Esophagus muscularis mucosa (tissue), 4 donors: ENCODE data around the gene RAD51C. TPM values are rescaled to one million over a fixed set of nuclear protein-coding genes. Genes with fewer than 3 reads are reported as not detected.

Source experiments
- DNase-seq: peaks from one replicate; pipeline ENCODE4 v3.0.0-alpha.2; 2017; ENCODE audit errors: extremely low spot score
- H3K27ac ChIP-seq, 4 donors: fragments of 200-600 bp; sonication (generic); replicated peaks in 1 of 4; 1 replicate in 3 of 4; 2 replicates in 1 of 4; pipeline ENCODE4 v1.5.1; 2016 to 2019; ENCODE audit warnings: mild to moderate bottlenecking in 1 of 4
- H3K27me3 ChIP-seq, 4 donors: fragments of 200-600 bp; sonication (generic); one replicate each; pipeline versions ENCODE4 v1.5.1 to v1.6.0; 2016 to 2019
- H3K36me3 ChIP-seq, 4 donors: fragments of 200-600 bp; sonication (generic); one replicate each; pipeline ENCODE4 v1.5.1; 2016 to 2019
- H3K4me1 ChIP-seq, 4 donors: fragments of 200-600 bp; sonication (generic); one replicate each; pipeline ENCODE4 v1.5.1; 2016 to 2019
- H3K4me3 ChIP-seq, 4 donors: fragments of 200-600 bp; sonication (generic); 1 replicate in 2 of 4; 2 replicates in 2 of 4; pipeline ENCODE4 v1.5.1; 2016 to 2019; ENCODE audit warnings: mild to moderate bottlenecking in 4 of 4, moderate library complexity in 1 of 4
- H3K9me3 ChIP-seq, 4 donors: fragments of 200-600 bp; sonication (generic); 1 replicate in 3 of 4; 2 replicates in 1 of 4; pipeline ENCODE4 v1.5.1; 2016 to 2019
- CTCF ChIP-seq, 3 experiments: fragments of 200-600 bp in 2 of 3; fragments of 450-650 bp in 1 of 3; sonication (generic) in 2 of 3; IDR thresholded peaks; one replicate each; pipeline ENCODE4 v1.5.1; 2017 to 2019; ENCODE audit warnings: antibody characterized with exemption in 3 of 3, mild to moderate bottlenecking in 2 of 3, moderate library complexity in 1 of 3
- EP300 ChIP-seq: sonication (generic); formaldehyde crosslinking; IDR thresholded peaks from one replicate; pipeline ENCODE4 v1.6.1; 2017; ENCODE audit warnings: antibody characterized with exemption
- POLR2A ChIP-seq: fragments of 450-650 bp; IDR thresholded peaks from one replicate; pipeline ENCODE4 v1.6.1; 2017; ENCODE audit warnings: antibody characterized with exemption, moderate library complexity, mild to moderate bottlenecking, low read depth
- POLR2AphosphoS5 ChIP-seq, 2 donors: sonication (generic); formaldehyde crosslinking; IDR thresholded peaks; one replicate each; pipeline ENCODE4 v1.6.1; 2017; ENCODE audit warnings: antibody characterized with exemption in 2 of 2
- WGBS: methylation state at CpG from one replicate; pipeline ENCODE4 v1.1.5; 2018; 5-methylcytosine and 5-hydroxymethylcytosine counted together
- intact Hi-C: fragments of 100-400 bp; cut with DNase I; formaldehyde crosslinking; loops from one replicate; pipeline ENCODE4 v1.15.1; 2023
- total RNA-seq, 4 donors: library from RNA; depleted of rRNA; stranded (reverse); fragments of >200 nt; gene quantifications; one replicate each; pipeline versions ENCODE4 v1.1.0 to v1.2.1, GENCODE V29; 2016

RAD51C gene
- total RNA-seq, 4 donors from 2014 or later: 20.1 to 27.0 (median 21.4) TPM

GRCh38 chr17:58694826-58695225, 2.4 kb downstream of the RAD51C start:
- H3K4me3 ChIP-seq: no peak overlapping the region
- 94% methylated on average over 1 of the region's 1 CpG for WGBS
- peaks cover 13 to 22% (median 15%) of the 10 kb centered on the region in 4 donors for H3K4me1 ChIP-seq
- no peak overlapping the region for H3K27ac ChIP-seq
- no peak for TF ChIP-seq POLR2A
- TF ChIP-seq EP300: no peak
- TF ChIP-seq POLR2AphosphoS5 (IDR thresholded peaks at IDR 0.05): no peak
- TF ChIP-seq CTCF (IDR thresholded peaks at IDR 0.05): no peak
- intact Hi-C loops: loop anchor here (10.0 kb wide), 1 partner anchor 110 kb away; no protein-coding TSS in a partner anchor
- H3K9me3 ChIP-seq: no peaks in the 10 kb centered on the region
- no peak for DNase-seq
- H3K36me3 ChIP-seq: peaks cover 3 to 38% (median 18%) of the 10 kb centered on the region in 4 donors
- no peaks in the 10 kb centered on the region for H3K27me3 ChIP-seq

DNA sequence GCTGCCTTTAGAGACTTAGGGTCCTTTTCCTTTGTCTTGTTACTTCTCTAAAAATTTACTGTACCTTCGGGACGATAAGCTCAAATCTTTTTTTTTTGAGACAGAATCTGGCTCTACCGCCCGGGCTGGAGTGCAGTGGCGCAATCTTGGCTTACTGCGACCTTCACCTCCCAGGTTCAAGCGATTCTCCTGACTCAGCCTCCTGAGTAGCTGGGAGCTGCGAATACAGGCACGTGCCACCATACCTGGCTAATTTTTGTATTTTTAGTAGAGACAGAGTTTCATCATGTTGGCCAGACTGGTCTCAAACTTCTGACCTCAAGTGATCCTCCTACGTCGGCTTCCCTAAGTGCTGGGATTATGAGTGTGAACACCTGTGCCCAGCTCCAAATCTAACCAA, 7.4 kb downstream of the RAD51C start:
- Histone ChIP-seq H3K9me3 (no peaks in the 10 kb centered on the region), H3K27me3 (no peaks in the 10 kb centered on the region), H3K36me3 (peaks cover 10 to 86% (median 56%) of the 10 kb centered on the region in 4 donors), H3K4me3 (no peak overlapping the region), H3K27ac (no peak overlapping the region), H3K4me1 (peaks cover 0 to 2% (median 0%) of the 10 kb centered on the region in 4 donors)
- intact Hi-C loops: loop anchor here (10.0 kb wide), 1 partner anchor 115 kb away; no protein-coding TSS in a partner anchor
- TF ChIP-seq EP300: no peak
- WGBS: 96% methylated on average over 11 of the region's 11 CpGs
- no peak for DNase-seq

DNA sequence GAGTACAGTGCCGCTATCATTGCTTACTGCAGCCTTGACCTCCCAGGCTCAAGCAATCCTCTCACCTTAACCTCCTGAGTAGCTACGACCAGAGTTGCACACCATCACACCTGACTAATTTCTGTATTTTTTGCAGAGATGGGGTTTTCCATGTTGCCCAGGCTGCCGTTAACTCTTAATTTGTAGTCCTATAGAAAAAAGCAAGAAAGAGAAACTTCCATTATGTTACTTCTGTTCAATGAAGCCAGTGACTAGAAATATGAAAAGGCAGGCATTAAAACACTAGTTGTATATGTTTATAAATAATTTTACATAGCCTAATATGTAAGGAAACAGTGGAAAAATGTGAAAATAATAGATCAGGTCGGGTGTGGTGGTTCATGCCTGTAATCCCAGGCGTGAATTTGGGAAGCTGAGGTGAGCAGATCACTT, 9.7 kb downstream of the RAD51C start:
- DNase-seq: no peak
- intact Hi-C loops: no loop called here
- H3K9me3 ChIP-seq: no peaks in the 10 kb centered on the region
- no peaks in the 10 kb centered on the region for H3K27me3 ChIP-seq
- H3K4me3 ChIP-seq: no peak overlapping the region
- no peak overlapping the region for H3K27ac ChIP-seq
- peaks cover 10 to 84% (median 69%) of the 10 kb centered on the region in 4 donors for H3K36me3 ChIP-seq
- no peak for TF ChIP-seq CTCF (IDR thresholded peaks at IDR 0.05)
- TF ChIP-seq EP300: no peak
- no peak for TF ChIP-seq POLR2A
- TF ChIP-seq POLR2AphosphoS5 (IDR thresholded peaks at IDR 0.05): no peak
- H3K4me1 ChIP-seq: no peaks in the 10 kb centered on the region
- 92% methylated on average over 5 of the region's 5 CpGs for WGBS

- Histone ChIP-seq H3K27ac (no peak overlapping the region), H3K4me3 (no peak overlapping the region), H3K36me3 (peaks cover 10 to 87% (median 68%) of the 10 kb centered on the region in 4 donors), H3K27me3 (no peaks in the 10 kb centered on the region), H3K4me1 (no peaks in the 10 kb centered on the region), H3K9me3 (no peaks in the 10 kb centered on the region)
- no peak for DNase-seq
- TF ChIP-seq POLR2AphosphoS5 (IDR thresholded peaks at IDR 0.05): no peak
- TF ChIP-seq EP300: no peak
- TF ChIP-seq CTCF (IDR thresholded peaks at IDR 0.05): no peak
- no peak for TF ChIP-seq POLR2A
- intact Hi-C loops: no loop called here
- 85% methylated on average over 8 of the region's 8 CpGs for WGBS
Observed at GRCh38 chr17:58702708-58703107, 10.3 kb downstream of the RAD51C start.

GRCh38 chr17:58703137-58703915, 10.9 kb downstream of the RAD51C start:
- 83% methylated on average over 4 of the region's 4 CpGs for WGBS
- H3K4me1 ChIP-seq: no peaks in the 10 kb centered on the region
- H3K4me3 ChIP-seq: no peak overlapping the region
- H3K27me3 ChIP-seq: no peaks in the 10 kb centered on the region
- DNase-seq: no peak
- no peaks in the 10 kb centered on the region for H3K9me3 ChIP-seq
- TF ChIP-seq POLR2AphosphoS5 (IDR thresholded peaks at IDR 0.05): no peak
- TF ChIP-seq CTCF (IDR thresholded peaks at IDR 0.05): no peak
- no peak for TF ChIP-seq EP300
- no peak for TF ChIP-seq POLR2A
- H3K27ac ChIP-seq: no peak overlapping the region
- H3K36me3 ChIP-seq: peaks cover 10 to 88% (median 67%) of the 10 kb centered on the region in 4 donors
- intact Hi-C loops: no loop called here
